Hypothalamus (tissue), 51 donors: Measurements from ENCODE around the gene PCNX3.
A peak's percentile ranks its signal among the peaks of the same experiment; 100 is the strongest.
"Not testable (repeated sequence)": the region's sequence is repeated elsewhere in the genome, so short reads cannot be mapped to it uniquely, and the experiment has no call there.

ENCODE experiments used
- DNase-seq, 51 donors: peaks; one replicate each; lab custom pipeline; 2025; lab: John Stamatoyannopoulos, UW

The PCNX3 gene

DNA sequence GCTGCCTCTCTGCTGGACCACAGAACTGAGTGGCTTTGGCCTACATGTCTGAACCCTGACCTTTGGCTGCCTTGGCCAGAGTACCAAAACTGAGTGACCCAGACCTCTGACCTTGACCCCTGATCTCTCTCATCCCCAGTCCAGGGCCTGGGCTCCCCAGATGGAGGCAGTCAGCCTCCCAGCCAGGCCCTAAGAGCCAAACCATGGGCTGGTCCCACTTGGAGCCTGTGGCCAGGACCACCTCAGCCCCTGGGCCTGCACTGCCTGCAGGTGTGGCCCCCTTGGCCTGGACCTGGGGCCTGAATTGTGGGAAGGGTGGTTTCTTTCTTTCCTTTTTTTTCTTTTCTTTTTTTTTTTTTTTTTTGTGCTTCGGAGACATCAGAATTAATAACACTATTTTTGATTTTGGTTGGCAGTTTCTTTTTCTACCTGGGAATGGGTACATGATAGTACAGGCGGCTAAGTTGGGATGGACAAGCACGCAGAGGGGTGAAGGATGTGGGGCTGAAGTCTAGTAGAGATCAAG lies 21.5 kb downstream of the PCNX3 start:
- DNase-seq = no peak

DNA sequence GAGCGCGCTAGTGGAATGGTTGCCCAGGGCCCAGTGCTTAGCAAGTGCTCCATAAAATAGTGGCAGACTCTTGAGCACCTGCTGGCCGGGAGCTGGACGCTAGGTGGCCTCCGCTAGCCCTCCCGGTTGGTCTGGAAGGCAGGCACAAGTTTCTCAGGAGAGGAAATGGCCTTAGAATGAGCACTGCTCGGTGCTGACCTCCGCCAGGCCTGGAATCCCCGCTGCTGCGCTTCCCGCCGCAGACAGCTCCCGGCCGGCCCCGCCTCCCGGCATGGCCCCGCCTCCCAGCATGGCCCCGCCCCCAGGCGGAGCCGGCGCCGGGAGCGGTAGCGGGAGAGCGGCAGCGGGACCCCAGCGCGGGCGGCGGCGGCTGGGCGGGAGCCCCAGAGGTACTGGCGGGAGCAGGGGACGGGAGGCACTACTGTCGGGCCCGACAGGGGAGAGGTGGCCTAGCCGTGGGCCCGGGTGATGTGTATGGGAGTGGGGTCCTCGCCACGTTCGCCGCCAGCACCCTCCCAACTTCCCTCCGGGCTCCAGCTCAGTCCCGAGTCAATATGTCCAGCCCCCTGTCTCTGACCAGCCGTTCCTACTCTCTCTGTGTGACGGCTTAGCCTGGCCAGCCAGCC lies 22.3 kb downstream of the PCNX3 start, which contains the start of gene SIPA1:
TSS of gene SIPA1 (plus strand) at position 308 of the 626 bp plus-strand sequence. CDS start 2,821 bp downstream, outside the sequence.
- peak in 43 of 51 donors; percentile 12 to 77 (median 48) for DNase-seq

DNA sequence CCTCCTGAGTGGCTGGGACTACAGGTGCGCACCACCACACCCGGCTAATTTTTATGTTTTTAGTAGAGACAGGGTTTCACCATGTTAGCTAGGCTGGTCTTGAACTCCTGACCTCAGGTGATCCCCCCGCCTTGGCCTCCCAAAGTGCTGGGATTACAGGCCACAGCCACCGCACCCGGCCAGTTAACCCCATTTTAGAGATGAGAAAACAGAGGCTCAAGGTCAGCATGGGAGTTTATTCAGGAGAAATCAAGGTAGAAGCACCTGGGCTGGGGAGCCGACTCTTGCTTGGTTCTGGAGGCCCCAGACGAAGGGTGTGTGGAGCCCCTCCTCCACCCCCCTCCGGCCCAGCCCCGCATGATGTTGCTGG lies 23.6 kb downstream of the PCNX3 start:
- not testable (repeated sequence) for DNase-seq

DNA sequence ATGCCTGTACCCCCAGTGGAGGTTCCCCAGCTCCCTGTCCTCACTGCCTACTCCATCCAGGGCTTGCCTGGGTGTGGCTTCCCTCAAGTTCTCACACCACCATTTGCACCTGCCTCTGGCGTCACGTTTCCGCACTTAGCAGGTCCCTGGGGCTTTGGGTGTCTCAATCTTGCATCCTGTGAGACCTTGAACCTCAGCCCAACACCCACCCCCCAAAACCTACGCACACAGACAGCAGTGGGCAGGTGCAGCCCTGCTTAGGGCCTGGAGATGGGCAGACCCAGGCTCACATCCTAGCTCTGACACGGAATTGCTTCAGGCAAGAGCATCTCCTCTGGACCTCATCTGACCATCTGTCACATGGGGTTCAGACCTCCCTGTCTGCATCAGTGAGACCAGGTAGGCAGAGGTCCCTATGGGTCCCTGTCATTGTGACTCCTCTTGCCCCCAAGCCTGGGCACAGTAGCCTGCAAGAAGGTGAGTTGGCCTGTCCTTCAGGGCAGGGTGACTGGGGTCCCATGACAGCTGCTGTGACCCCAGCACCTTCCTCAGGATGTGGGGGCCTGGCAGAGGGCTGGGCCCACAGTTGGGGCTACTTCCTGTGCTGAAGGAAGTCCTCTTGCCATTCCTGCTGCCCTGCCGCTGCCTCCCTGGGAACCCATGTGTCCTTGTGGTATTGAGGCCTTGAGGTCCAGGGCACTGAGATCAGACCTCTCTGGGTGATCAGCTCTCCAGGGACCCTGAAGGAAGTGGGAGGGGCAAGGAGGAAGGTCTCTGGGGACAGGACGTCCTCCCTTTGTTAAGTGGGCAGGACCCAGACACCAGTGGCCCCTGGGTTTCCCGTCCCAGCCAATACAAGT lies 24.3 kb downstream of the PCNX3 start:
- DNase-seq = peak in 16 of 51 donors; percentile 14 to 56 (median 36)

DNA sequence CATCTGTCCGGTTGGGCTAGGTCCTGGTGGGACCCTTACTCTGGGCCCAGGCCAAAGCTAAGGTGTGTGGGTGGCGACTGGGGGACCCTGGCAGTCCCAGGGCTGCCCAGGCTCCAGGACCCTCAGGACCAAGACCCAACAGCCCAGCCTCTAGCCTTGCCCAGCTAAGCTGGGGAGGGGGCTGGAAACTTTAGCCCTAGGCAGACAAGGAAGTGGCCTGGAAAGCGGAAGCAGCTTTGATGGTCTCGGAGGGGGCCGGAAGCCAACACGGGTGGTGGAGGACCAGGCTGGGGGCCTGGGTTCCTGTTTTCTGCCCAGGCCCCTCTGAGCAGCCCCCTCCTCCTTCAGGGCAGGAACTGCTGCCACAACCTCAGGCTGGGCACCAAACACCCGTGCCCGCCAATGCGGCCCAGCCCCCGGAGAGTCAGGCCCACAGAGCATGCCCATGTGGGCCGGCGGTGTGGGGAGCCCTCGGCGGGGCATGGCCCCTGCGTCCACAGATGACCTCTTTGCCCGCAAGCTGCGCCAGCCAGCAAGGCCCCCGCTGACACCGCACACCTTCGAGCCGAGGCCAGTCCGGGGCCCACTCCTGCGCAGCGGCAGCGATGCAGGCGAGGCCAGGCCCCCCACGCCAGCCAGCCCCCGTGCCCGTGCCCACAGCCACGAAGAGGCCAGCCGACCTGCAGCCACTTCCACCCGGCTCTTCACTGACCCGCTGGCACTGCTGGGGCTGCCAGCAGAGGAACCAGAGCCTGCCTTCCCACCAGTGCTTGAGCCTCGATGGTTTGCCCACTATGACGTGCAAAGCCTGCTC lies 25.1 kb downstream of the PCNX3 start:
- peak in 30 of 51 donors; percentile 7 to 63 (median 35) for DNase-seq

DNA sequence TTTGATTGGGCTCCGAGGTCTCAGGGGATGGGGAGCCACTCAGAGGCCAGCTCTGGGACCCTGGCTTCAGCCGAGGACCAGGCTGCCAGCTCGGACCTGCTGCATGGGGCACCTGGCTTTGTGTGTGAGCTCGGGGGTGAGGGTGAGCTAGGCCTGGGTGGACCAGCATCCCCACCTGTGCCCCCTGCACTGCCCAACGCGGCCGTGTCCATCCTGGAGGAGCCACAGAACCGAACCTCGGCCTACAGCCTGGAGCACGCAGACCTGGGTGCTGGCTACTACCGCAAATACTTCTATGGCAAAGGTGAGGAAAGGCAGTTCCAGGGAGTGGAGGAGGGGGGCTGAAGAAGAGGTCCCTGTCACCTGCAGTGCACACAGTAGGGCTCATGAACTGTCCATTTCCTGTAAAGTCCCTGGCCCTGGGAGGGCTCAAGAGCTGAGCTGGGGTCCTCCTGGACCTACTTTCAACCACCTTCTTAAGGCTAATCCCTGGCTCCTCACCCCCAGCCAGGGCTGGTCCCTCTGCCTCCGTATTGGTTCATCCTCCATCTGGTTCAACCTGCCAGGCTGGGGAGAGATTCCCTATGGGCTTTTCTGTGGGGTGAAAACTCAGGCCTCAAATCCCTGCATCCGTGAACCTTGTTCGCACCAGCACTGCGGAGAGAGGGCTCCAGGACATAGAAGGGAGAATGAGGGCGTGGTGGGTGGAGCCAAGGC lies 25.9 kb downstream of the PCNX3 start:
- no peak for DNase-seq

DNA sequence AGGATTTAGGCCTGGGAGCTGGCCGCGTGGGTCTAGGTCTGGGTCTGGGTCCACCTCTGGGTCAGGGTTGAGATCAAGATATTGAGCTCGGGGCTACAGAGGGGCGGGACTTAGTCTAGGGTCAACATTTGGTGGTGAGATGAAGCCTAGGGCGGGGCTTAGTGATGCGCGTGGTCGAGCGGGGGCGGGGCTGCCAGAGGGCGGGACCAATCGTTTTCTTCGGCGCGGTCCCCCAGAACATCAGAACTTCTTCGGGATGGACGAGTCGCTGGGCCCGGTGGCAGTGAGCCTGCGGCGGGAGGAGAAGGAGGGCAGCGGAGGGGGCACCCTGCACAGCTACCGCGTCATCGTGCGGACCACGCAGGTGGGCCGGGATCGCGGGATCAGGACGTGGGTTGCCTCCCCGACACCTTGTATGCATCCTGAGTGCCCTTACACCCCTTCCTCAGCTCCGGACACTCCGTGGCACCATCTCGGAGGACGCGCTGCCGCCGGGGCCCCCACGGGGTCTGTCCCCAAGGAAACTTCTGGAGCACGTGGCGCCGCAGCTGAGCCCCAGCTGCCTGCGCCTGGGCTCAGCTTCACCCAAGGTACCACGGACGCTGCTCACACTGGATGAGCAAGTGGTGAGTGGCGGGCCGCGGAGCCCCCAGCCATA lies 26.6 kb downstream of the PCNX3 start:
- peak in 5 of 51 donors; percentile 8 to 26 (median 9) for DNase-seq

DNA sequence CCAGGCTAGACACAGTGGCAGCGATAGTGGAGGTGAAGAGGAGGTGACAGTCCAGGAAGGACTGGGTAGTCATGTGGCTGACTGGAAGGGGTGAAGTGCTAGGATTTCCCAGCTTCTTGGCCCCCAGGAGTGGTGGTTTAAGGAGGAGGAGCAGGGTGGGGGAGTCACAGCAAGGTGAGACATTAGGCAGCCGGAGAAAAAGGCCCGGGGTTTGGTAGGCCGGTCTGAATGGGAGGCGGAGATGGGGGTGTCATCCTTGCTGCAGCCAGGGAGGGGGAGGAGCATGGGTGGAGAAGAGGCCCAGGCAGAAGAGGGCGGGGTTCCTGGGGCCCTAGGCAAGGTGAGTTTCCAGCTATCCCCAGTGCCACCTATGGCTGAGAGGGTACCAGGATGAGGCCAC lies 28.4 kb downstream of the PCNX3 start:
- DNase-seq = no peak

DNA sequence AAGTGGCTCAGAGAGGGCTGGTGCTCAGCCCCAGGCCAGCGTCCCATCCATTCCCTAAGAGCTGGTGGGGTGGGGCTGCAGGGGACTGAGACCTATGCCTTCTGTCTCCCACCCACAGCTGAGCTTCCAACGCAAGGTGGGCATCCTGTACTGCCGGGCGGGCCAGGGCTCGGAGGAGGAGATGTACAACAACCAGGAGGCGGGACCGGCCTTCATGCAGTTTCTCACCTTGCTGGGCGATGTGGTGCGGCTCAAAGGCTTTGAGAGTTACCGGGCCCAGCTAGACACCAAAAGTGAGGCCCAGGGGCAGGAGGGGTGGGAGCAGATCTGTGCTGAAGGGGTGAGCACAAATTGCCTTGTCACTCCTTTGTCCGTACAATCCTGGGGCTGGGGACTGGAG lies 29.3 kb downstream of the PCNX3 start:
- DNase-seq = no peak

DNA sequence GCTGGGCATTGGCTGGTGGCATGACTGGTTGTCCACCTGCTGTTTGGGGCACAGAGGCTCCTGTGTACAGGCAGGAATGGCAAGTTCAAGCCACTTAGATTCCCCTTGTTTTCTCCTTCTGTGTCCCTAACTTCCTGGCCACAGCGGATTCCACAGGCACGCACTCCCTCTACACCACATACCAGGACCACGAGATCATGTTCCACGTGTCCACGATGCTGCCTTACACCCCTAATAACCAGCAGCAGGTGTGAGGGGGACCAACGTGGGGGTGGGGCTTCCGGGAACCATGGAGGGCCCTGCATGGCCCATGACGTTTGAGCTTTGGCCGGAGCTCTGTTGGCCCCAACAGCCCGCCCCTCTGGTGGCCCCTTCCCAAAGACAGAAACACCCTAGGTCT lies 30.1 kb downstream of the PCNX3 start:
- DNase-seq = no peak

DNA sequence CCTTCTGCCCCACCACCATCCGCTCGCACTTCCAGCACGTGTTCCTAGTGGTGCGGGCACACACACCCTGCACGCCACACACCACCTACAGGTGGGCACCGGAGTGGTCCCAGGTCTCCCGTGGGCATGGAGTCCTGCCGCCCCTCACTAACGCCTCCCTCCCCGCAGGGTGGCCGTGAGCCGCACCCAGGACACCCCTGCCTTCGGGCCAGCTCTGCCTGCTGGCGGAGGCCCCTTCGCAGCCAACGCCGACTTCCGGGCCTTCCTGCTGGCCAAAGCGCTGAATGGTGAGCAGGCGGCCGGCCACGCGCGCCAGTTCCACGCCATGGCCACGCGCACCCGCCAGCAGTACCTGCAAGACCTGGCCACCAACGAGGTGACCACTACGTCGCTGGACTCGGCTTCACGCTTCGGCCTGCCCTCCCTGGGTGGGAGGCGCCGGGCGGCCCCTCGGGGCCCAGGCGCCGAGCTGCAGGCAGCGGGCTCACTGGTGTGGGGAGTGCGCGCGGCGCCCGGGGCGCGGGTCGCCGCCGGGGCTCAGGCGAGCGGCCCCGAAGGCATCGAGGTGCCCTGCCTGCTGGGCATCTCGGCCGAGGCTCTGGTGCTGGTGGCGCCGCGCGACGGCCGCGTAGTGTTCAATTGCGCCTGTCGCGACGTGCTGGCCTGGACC lies 30.8 kb downstream of the PCNX3 start:
- DNase-seq = no peak

DNA sequence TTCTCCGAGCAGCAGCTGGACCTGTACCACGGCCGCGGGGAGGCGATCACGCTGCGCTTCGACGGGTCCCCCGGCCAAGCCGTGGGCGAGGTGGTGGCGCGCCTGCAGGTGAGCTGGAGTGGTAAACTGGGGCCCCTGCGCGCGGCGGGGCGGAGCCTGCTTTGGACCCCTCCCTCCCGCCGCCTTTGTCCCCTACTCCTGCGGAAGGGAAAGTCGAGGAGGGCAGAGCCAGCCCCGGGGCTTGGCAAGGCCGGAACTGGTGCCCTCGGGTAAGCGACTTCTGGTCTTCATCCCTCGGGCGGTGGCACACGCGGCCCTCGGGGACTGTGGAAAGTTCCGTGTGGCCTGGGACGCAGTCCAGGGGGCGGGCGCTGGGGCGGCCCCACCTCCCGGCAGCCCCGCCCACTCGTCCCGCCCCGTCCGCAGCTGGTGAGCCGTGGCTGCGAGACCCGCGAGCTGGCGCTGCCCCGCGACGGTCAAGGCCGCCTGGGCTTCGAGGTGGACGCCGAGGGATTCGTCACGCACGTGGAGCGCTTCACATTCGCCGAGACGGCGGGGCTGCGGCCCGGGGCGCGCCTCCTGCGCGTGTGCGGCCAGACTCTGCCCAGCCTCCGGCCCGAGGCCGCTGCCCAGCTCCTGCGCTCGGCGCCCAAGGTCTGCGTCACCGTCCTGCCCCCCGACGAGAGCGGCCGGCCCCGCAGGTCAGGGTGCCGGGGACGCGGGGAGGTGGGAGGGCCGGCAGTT lies 31.6 kb downstream of the PCNX3 start:
- DNase-seq = peak in 28 of 51 donors; percentile 7 to 76 (median 31)

DNA sequence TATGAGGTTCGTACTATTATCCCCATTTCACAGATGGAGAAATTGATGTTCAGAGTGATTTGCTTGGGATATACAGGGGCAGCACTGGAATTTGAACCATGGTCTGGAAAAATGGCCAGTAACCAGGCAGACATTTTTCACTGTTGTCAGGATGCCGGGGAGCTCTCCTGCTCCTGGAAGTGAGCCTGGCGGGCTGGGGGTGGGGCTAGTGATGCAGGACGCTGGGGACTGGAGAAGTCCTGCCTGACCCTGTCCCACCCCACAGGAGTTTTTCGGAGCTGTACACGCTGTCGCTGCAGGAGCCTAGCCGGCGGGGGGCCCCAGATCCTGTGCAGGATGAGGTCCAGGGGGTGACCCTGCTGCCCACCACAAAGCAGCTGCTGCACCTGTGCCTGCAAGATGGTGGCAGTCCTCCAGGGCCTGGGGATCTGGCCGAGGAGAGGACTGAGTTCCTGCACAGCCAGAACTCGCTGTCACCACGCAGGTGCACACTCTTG lies 33.5 kb downstream of the PCNX3 start:
- peak in 10 of 51 donors; percentile 12 to 35 (median 24) for DNase-seq

DNA sequence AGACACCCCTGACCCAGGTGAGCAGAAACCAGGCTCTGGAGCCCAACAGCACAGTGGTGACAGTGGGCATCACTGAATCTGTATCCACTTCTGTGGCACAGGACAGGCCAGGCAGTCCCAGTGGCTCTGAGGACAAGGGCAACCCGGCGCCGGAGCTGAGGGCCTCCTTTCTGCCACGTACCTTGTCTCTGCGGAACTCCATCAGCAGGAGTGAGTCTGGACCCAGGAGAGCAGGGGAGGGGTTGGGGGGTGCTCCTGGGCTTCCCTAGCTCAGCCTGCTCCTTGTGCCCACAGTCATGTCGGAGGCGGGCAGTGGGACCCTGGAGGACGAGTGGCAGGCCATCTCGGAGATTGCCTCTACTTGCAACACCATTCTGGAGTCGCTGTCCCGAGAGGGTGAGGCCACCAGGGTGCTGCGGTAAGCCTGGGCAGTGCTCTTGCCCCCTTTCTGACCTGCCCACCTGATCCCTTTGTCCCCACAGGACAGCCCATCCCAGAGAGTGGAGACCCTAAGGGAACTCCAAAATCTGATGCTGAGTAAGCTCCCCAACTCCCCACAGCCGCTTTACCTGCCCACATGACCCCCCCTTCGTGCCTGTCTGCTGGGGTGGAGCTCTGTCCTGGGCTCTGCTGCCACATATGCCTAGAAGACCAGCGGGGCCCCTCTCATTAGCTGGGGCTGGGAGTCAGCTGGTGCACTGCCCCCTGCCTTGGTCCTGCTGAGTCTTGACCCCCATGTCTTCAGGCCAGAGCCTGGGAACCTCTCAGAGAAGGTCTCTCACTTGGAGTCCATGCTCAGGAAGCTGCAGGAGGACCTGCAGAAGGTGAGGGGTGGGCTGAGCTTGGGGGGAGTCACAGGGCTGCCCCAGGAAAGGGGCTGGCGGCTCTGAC lies 34.3 kb downstream of the PCNX3 start:
- DNase-seq = no peak

DNA sequence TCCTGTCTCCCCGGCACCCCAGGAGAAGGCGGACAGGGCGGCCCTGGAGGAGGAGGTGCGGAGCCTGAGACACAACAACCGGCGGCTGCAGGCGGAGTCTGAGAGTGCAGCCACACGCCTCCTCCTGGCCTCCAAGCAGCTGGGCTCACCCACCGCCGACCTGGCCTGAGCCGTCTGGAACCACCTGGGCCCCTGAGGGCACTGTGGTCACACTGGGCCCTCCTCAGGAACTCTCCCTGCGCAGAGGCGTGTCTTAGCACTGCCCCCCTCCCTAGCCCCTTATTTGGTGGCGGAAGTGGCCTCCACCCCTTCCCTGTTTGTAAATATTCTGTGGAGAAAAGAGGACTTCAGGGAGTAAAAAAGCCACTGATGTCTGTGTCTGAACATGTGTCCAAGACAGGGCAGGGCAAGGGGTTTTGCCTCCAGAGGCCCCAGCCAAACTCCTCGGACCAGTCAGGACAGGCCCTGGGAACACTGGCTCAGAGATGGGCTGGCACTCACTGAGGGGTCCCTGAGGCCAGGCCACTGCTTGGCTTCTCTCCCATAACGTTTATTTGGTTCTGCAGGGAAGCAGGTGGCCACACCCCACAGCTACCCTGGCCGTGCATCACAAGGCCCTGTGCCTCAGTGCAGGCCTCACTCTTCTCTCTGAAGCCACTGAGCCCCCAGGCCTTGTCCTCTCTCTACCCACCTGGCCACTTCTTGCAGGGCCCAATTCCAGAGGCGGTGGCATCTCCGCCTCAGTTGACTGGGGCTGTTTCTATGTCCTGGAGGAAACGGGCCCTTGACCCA lies 35.2 kb downstream of the PCNX3 start:
- DNase-seq = no peak

DNA sequence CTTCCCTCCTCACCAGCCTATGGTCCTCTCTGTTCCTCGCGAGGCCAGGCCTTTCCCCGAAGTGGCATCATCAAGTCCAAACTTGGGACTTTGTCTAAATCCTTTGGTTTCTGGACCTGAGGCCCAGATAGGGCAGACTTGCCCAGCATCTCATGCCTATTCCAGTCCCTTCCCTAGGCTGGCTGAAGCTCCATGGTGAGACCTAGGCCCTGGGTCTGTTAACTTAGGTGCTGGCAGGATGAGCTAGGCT lies 35.7 kb downstream of the PCNX3 start:
- DNase-seq = no peak
